PC-9 (cell line): ENCODE measurements around the gene TCN1.

ENCODE experiments used
- CTCF ChIP-seq: fragments of 200-600 bp; sonication (generic); conservative IDR thresholded peaks from 2 replicates; pipeline ENCODE4 v1.6.1; 2017; ENCODE audit warnings: mixed run types, antibody characterized with exemption, mild to moderate bottlenecking, moderate library complexity
- EZH2 ChIP-seq: fragments of 200-600 bp; sonication (generic); IDR thresholded peaks from 2 replicates; pipeline ENCODE4 v1.8.0; 2017; ENCODE audit warnings: antibody characterized with exemption, low read depth

GRCh38 chr11:59822989-59823566 lies 43.2 kb downstream of the TCN1 start:
- TF ChIP-seq CTCF: peak; percentile 85
- TF ChIP-seq EZH2: no peak
